HG03469 (cell line): ENCODE results near the gene TYSND1.
"Not testable (repeated sequence)": the region's sequence is repeated elsewhere in the genome, so short reads cannot be mapped to it uniquely, and the experiment has no call there.

ENCODE experiments used
- ATAC-seq: cut with Tn5 transposase; IDR thresholded peaks from one replicate; pipeline ENCODE4 v1.9.1; 2021; ENCODE audit warnings: mild to moderate bottlenecking, moderate library complexity, moderate number of reproducible peaks; ENCODE audit not compliant: unreplicated experiment

TYSND1 gene

GRCh38 chr10:70137135-70137534 is 9.4 kb downstream of the TYSND1 start:
- ATAC-seq, result no peak

- no peak for ATAC-seq
Measured at GRCh38 chr10:70135684-70136083, 10.8 kb downstream of the TYSND1 start.

- no peak for ATAC-seq
Measured at GRCh38 chr10:70135046-70135445, 11.5 kb downstream of the TYSND1 start.

DNA sequence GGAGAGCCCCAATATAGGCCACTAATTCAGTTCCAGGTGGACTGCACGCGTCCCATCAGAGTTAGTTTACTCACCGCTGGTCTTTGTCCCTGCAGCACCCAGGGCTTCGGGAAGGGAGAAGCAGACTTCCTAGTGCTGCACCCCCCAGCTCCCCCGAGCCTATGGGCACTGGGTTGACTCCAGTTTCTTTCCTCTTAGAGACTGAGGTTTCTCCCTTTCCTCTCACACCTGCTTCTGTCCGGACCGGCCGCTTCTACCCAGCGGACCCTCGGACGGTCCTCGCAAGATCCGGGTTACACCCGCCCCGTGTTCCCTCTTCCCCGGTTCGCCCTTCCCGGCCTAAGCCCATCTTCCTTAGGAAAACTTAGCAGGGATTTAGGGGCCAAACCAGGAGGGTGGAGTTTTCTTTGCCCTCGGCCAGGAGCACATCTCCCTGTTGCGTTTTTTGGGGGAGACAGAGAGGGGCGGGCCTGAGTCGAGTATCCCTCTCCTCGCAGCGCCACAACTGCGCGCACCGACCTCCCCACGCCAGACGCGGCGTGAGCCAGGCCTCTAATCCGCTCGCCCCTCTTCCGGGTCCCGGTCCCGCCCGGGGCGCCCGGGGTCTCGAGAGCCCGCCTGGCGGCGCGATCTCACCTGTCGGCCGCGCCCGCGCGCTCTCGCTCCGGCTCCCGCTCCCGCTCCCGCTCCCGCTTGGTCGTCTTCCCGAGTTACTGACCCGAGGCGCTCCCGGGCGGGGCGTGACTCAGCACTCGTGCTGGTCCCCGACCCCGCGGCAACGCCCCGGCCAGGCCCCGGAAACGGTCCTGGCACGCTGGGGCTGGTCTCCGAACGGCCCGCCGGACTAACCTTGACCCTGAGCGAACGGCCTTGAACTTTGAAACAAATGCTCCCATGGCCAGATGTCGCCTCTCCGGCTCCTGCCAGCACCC is 14.1 kb downstream of the TYSND1 start, which contains the start of gene AIFM2:
TSS of gene AIFM2 (minus strand) at position 728 of the 932 bp plus-strand sequence. CDS start 8,741 bp downstream, outside the sequence.
- ATAC-seq, result peak; percentile 51

DNA sequence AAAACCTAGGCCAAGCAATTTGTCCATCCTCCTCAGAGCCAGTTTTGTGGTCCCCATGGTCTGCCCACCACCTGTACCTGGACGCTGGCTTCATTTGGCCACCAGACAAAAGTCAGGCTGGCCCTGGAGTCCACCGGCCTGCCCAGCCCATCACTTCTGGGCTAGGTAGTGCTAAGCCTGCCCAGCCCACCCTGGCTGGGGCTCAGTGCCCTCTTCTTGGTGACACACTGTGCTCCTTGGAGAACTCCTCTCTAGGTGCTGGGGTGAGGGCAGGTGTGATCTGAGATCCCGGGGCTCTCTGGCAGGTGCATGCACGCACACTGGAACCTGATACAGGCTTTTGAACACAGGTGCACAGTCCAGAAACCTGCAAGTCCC is 15.0 kb downstream of the TYSND1 start:
- ATAC-seq, result no peak

GRCh38 chr10:70130878-70131559 is 15.5 kb downstream of the TYSND1 start:
- ATAC-seq, result no peak

- no peak for ATAC-seq
Measured at GRCh38 chr10:70126700-70127395, 19.7 kb downstream of the TYSND1 start.

GRCh38 chr10:70125918-70126552 is 20.5 kb downstream of the TYSND1 start:
- ATAC-seq, result no peak

DNA sequence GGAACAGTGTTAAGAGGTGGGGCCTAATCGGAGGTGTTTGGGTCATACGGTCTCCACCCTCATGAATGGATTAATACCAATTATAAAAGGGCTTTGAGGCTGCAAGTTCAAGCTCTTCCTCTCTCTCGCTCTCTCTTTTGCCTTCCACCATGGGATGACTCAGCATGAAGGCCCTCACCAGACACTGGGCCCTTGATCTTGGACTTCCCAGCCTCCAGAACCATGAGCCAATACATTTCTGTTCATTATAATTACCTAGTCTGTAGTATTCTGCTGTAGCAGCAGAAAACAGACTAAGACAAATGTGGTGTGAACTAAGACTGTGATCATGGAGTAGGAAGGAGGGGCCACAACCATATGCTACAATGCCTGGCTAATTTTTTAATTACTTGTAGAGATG is 21.6 kb downstream of the TYSND1 start:
- no peak for ATAC-seq

DNA sequence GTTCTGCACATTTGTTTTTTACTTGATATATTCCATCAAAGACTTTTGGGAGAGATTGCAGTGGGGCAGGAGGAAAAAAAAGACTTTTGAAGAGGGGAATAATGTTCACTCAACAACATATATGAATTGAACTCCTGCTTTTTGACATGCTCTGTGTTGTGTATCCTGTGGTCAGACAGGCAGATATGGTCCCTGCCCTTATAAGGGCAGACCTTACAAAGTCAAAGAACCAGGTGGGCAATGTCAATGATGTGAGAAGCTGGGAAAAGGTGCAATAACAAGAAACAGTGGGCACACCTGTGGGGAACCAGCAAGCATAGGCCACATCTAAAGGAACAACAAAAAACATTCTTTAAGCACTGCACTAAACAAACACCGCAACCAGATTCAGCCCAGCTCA is 22.1 kb downstream of the TYSND1 start:
- no peak for ATAC-seq

DNA sequence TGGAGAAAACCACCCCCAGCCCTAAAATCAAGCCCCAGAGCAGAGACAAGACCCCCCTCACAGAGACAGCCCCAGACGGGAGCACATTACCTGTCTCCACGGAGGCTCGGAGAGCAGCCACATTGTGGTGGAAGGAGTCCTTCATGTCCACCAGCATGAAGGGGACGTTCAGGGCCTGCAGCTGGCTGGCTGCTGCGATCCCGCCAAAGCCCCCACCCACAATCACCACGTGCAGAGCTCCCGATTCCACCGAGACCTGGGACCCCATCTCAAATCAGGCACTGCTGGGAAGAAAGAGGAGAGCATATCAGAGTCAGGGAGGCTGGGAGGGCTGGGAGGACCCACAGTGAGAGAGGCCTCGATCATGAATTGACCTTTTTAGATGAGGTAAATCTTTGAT is 22.7 kb downstream of the TYSND1 start:
- ATAC-seq, result no peak

GRCh38 chr10:70123166-70123565 is 23.3 kb downstream of the TYSND1 start:
- ATAC-seq, result not testable (repeated sequence)

- no peak for ATAC-seq
Measured at GRCh38 chr10:70122742-70123141, 23.8 kb downstream of the TYSND1 start.

GRCh38 chr10:70121281-70121949 is 25.1 kb downstream of the TYSND1 start:
- ATAC-seq, result no peak

DNA sequence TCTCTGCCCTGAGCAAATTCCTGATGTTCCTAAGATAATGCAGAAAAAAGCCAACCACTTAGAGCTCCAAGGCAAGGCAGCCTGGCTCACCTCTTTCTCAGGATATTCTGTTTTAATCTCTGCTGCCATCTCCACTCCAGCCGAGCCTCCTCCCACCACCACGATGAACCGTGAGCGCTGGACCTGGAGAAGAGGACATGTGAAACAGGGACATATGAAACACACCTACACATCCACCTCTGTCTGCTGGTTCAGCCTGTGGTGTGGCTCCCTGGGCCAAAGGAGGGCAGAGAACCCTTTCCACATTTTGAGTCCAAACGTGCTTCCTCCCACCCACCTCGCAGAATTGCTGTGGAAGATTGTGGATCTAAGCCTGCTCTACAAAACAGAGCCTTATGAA is 26.1 kb downstream of the TYSND1 start:
- no peak for ATAC-seq

GRCh38 chr10:70119623-70120022 is 26.9 kb downstream of the TYSND1 start:
- ATAC-seq, result no peak

DNA sequence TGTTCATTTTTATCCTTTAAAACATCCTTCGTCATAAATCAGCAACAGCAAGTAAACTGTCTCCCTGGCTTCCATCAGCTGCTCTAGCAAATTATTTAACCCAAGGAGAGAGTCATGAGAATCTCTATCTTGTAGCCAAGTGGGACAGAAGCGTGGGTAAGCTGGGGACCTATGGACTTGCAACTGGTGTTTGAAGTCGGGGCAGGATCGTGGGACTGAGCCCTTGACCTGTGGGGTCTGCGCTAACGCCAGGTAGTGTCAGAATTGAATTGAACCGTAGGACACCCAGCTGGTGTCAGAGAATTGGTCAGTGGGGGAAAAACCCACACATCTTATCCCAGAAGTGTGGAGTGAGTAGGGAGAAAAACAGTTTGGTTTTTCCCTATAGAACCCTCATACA is 27.3 kb downstream of the TYSND1 start:
- no peak for ATAC-seq

DNA sequence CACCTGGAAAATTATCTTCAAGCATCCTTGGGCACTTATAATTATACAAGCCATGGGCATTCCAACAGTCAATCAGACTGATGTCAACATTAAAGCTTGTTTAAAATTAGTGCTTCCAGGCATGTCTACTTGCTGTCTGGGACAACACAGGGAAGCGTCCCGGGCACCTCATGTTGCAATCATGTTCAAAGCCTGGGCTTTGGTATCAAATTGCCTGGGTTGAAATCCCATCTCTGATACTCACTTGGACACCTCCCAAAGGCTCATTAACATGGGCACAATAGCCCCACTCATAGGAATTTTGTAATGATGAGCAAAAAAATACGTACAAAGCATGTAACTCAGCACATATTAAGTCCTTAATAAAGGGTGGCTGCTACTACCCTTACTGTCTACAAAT is 28.3 kb downstream of the TYSND1 start:
- no peak for ATAC-seq

DNA sequence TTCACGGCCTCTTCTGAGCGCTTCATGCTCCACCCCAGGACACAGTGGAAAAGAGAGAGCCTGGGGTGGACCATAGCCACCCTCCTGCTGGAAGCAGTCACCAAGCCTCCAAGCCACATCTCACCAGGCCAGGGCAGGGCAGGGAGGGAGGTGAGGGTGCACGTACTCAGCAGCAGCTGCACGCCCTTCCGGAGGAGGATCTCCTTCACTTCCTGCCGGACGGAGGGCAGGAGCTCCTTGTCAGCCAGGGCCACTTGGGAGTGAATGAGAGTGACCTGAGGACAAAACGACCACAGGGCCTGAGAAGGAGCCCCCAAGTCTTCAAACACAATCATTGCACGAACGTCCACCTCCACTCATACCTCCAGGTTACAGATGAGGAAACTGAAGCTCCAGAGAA is 28.9 kb downstream of the TYSND1 start:
- no peak for ATAC-seq

- ATAC-seq, result no peak
Measured at GRCh38 chr10:70115948-70116682, 30.4 kb downstream of the TYSND1 start.
